ENCODE measurements around the gene ZCCHC7. TPM values are rescaled to one million over a fixed set of nuclear protein-coding genes. Genes with fewer than 3 reads are reported as not detected.

Gene ZCCHC7
- total and polyA plus RNA-seq, 10 of the 15 experiments (the other 5 are each of a cell fraction or from before 2014, with no cell fraction given): 42.9 to 178 (median 53.3) TPM

GRCh38 chr9:37283730-37284325 lies 163.5 kb downstream of the ZCCHC7 start:
- ATAC-seq (peak; percentile 63), DNase-seq (ENCODE audit: low read depth, low spot score) (peak; percentile 72), FAIRE-seq (peak; percentile 89)
- Histone ChIP-seq H3K4me1 (ENCODE audit: control insufficient read depth, insufficient read depth, low read length) (peaks cover 13% of the 10 kb centered on the region), H3K36me3 (ENCODE audit: control insufficient read depth in 2 of 2, insufficient read depth in 2 of 2, low read length in 1 of 2) (no peaks in the 10 kb centered on the region), H3K27ac (ENCODE audit: control insufficient read depth, insufficient read depth) (peak overlapping the region; percentile 84), H3K4me3 (peak overlapping the region; percentile 57), H3K79me2 (ENCODE audit: control insufficient read depth, insufficient read depth, low read length) (peaks cover 58% of the 10 kb centered on the region), H4K20me1 (ENCODE audit: control insufficient read depth, insufficient read depth) (no peaks in the 10 kb centered on the region), H3K9ac (ENCODE audit: control insufficient read depth, insufficient read depth, low read length) (peak overlapping the region; percentile 50), H3K4me2 (ENCODE audit: control insufficient read depth, insufficient read depth) (peak overlapping the region; percentile 69), H2AFZ (ENCODE audit: control insufficient read depth, low read depth, low read length) (peak overlapping the region; percentile 22), H3K9me3 (replicated peaks; ENCODE audit: control insufficient read depth, insufficient read depth, low read length) (peaks cover 2% of the 10 kb centered on the region; the same call in 2 of the 3 replicates), H3K27me3 (replicated peaks in 1 of 2; ENCODE audit: control insufficient read depth in 2 of 2, insufficient read depth in 2 of 2, low read length in 1 of 2) (no peaks in the 10 kb centered on the region)
- WGBS (ENCODE audit: insufficient coverage, insufficient replicate concordance, low lambda C conversion rate, missing lambda C conversion rate): 4% methylated on average over 6 of the region's 6 CpGs
- ChIA-PET POLR2A (interaction anchor here (0.6 to 1.9 kb wide), 10 partner anchors 8 to 291 kb away, joined by 3 to 7 read pairs (median 3); no protein-coding TSS in a partner anchor), CTCF (interaction anchor here (0.8 to 2.5 kb wide), 11 partner anchors 9 to 292 kb away, joined by 3 to 18 read pairs (median 3); no protein-coding TSS in a partner anchor), RAD21 (ENCODE audit: unreplicated experiment) (interaction anchor here (0.9 to 8.6 kb wide), 19 partner anchors 10 to 288 kb away, joined by 3 to 104 read pairs (median 4); no protein-coding TSS in a partner anchor), SMC1A (ENCODE audit: uncharacterized antibody, unreplicated experiment) (interaction anchor here (0.6 to 2.5 kb wide), 32 partner anchors 9 to 822 kb away, joined by 3 to 19 read pairs (median 4); no protein-coding TSS in a partner anchor)
- intact Hi-C loops (cut with micrococcal nuclease; ENCODE audit: unreplicated experiment): loop anchor here (2.0 kb wide), 1 partner anchor 125 kb away; no protein-coding TSS in a partner anchor
- no TSS peak for BruUV-seq (replicated peaks)
- in situ Hi-C loops (cut with MboI): no loop called here
- TF ChIP-seq RELA (IDR thresholded peaks at IDR 0.05; ENCODE audit: borderline replicate concordance, partially characterized antibody) (no peak), RB1 (IDR thresholded peaks at IDR 0.05; ENCODE audit: borderline replicate concordance) (no peak), RBBP5 (conservative IDR thresholded peaks at IDR 0.05) (no peak), CBFB (IDR thresholded peaks at IDR 0.05; ENCODE audit: low read depth) (no peak), NR2C2 (IDR thresholded peaks at IDR 0.05; ENCODE audit: borderline replicate concordance, control insufficient read depth, insufficient read length, low read depth) (no peak), IRF5 (IDR thresholded peaks at IDR 0.05; ENCODE audit: borderline replicate concordance) (no peak), YY1 (IDR thresholded peaks at IDR 0.05; ENCODE audit: low read depth, low read length) (peak; percentile 46; the same call in 1 of the 2 replicates), SUPT20H (IDR thresholded peaks at IDR 0.05; ENCODE audit: borderline replicate concordance, control insufficient read depth, low read depth, low read length) (no peak), SKIL (IDR thresholded peaks at IDR 0.05; ENCODE audit: low read depth, poor library complexity, severe bottlenecking) (peak; percentile 18), ZSCAN29 (IDR thresholded peaks at IDR 0.05) (no peak), KAT2A (conservative IDR thresholded peaks at IDR 0.05; ENCODE audit: control insufficient read depth, low read depth, low read length) (no peak), NFIC (IDR thresholded peaks at IDR 0.05; ENCODE audit: low read depth, low read length) (peak; percentile 78; the same call in 1 of the 2 replicates), IKZF2 (IDR thresholded peaks at IDR 0.05) (peak; percentile 83 to 87), SUZ12 (IDR thresholded peaks at IDR 0.05; ENCODE audit: unreplicated experiment) (no peak), FOS (IDR thresholded peaks at IDR 0.05; ENCODE audit: borderline replicate concordance, extremely low read depth, insufficient read length) (no peak), KLF5 (IDR thresholded peaks at IDR 0.05; ENCODE audit: partially characterized antibody) (no peak), ZZZ3 (IDR thresholded peaks at IDR 0.05; ENCODE audit: control insufficient read depth, insufficient read length, low read depth) (no peak), NFXL1 (IDR thresholded peaks at IDR 0.05; ENCODE audit: borderline replicate concordance) (no peak), TBL1XR1 (IDR thresholded peaks at IDR 0.05; ENCODE audit: low read depth, low read length) (no peak), CBX5 (IDR thresholded peaks at IDR 0.05; ENCODE audit: low read depth) (no peak), CEBPB (IDR thresholded peaks at IDR 0.05; ENCODE audit: borderline replicate concordance in 1 of 2, low read depth in 2 of 2, low read length in 2 of 2) (no peak), BRCA1 (IDR thresholded peaks at IDR 0.05; ENCODE audit: low read depth, low read length) (no peak)

Data from GM12878 (cell line).